Activated B cell treated with CpG ODN at 0.5 μM for 24 hours (primary cell): ENCODE measurements around the gene AQP12A. TPM values are rescaled to one million over a fixed set of nuclear protein-coding genes. Genes with fewer than 3 reads are reported as not detected.

Experiments used
- ATAC-seq: fragments of 200-7000 bp; cut with Tn5 transposase; one replicate; pipeline ENCODE4 v1.10.0; 2021; ENCODE audit warnings: low read depth, mild to moderate bottlenecking, moderate library complexity
- CTCF ChIA-PET: fragments of 350-600 bp; sonication (Branson Sonifier 250); formaldehyde crosslinking; loops from one replicate; lab custom pipeline; 2021; ENCODE audit warnings: antibody characterized with exemption; lab: Charles Lee
- POLR2A ChIA-PET: fragments of 350-600 bp; sonication (Branson Sonifier 250); formaldehyde crosslinking; loops from one replicate; lab custom pipeline; 2021; ENCODE audit warnings: antibody characterized with exemption; lab: Charles Lee
- DNase-seq: peaks from one replicate; pipeline ENCODE4 v3.0.0; 2022
- H3K27ac Mint-ChIP-seq: one replicate; pipeline ENCODE4 v1.8.0; 2020; ENCODE audit warnings: mixed read lengths
- H3K27me3 Mint-ChIP-seq: one replicate; pipeline ENCODE4 v1.8.0; 2021; ENCODE audit warnings: mixed read lengths
- H3K36me3 Mint-ChIP-seq: one replicate; pipeline ENCODE4 v1.8.0; 2021; ENCODE audit warnings: low read depth, mixed read lengths
- H3K4me1 Mint-ChIP-seq: one replicate; pipeline ENCODE4 v1.8.0; 2021; ENCODE audit warnings: mixed read lengths
- H3K4me3 Mint-ChIP-seq: one replicate; pipeline ENCODE4 v1.8.0; 2020; ENCODE audit warnings: mild to moderate bottlenecking, mixed read lengths
- H3K9me3 Mint-ChIP-seq: one replicate; pipeline ENCODE4 v1.8.0; 2020; ENCODE audit warnings: mixed read lengths
- intact Hi-C: fragments of 100-400 bp; cut with micrococcal nuclease; formaldehyde crosslinking; loops from one replicate; pipeline ENCODE4 v1.15.1; 2024
- total RNA-seq: library from RNA; stranded (reverse); gene quantifications from 2 replicates; pipeline ENCODE4 v1.2.3, GENCODE V29; 2022
- TF ChIP-seq, protein P1 (sequence below): fragments of 200-600 bp; IDR thresholded peaks from one replicate; pipeline ENCODE4 v1.8.0; 2022; ENCODE audit warnings: antibody characterized with exemption, mild to moderate bottlenecking

AQP12A gene
- total RNA-seq, 1 donor from 2014 or later: not detected

DNA sequence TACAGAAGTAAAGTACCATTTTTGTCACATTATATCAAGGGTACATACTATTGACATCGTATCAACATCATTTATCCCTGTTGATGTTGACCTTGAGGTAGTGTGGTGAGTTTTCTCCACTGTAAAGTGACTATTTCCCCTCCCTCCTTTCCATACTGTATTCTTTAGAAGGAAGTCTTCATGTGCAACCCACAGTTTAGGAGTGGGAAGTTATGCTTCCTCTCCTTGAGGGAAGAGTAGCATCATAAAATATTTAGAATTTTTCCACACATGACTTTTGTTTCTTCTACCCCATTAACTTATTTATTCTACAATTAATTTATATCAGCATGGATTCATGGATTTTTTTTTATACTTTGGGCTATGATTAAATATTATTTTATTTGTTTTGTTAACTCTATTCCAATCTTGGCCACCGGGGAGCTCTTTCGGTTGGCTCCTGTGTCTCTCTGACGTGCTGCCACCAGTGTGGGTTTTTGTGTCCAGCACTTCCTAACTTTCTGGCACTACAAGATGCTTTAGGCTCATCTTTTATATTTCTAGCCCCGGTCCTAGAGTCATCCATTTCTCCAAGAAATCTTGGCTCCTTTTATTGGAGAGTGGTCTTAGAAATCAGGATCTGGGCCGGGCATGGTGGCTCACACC is 28.0 kb upstream of the AQP12A start:
- Mint-ChIP-seq H3K36me3 (no peaks in the 10 kb centered on the region), H3K9me3 (peaks cover 8% of the 10 kb centered on the region), H3K4me3 (no peak overlapping the region), H3K4me1 (no peaks in the 10 kb centered on the region), H3K27me3 (peaks cover 36% of the 10 kb centered on the region), H3K27ac (no peak overlapping the region)
- ATAC-seq: no peak
- ChIA-PET POLR2A (no interaction called here), CTCF (no interaction called here)
- DNase-seq: no peak
- intact Hi-C loops: no loop called here
- TF ChIP-seq, protein P1, sequence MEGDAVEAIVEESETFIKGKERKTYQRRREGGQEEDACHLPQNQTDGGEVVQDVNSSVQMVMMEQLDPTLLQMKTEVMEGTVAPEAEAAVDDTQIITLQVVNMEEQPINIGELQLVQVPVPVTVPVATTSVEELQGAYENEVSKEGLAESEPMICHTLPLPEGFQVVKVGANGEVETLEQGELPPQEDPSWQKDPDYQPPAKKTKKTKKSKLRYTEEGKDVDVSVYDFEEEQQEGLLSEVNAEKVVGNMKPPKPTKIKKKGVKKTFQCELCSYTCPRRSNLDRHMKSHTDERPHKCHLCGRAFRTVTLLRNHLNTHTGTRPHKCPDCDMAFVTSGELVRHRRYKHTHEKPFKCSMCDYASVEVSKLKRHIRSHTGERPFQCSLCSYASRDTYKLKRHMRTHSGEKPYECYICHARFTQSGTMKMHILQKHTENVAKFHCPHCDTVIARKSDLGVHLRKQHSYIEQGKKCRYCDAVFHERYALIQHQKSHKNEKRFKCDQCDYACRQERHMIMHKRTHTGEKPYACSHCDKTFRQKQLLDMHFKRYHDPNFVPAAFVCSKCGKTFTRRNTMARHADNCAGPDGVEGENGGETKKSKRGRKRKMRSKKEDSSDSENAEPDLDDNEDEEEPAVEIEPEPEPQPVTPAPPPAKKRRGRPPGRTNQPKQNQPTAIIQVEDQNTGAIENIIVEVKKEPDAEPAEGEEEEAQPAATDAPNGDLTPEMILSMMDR: no peak

DNA sequence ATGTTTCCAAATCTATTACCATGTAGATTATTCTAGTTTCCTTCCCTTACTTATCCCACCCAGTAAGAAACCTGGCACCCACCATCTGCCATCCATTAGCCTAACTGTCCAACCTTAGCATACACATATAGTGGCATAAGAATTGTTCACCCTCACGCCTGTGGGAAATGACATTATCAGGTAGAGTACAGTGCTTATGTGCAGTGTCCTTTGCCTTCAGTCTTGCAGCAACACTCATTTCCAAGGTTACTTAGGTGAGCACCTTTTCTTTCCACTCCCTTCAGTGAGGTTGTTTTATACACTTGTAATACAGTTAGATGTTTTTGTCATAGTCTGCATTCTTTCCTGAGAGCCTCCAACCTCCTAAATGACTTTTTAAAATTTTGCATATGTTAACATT is 27.0 kb upstream of the AQP12A start:
- H3K4me1 Mint-ChIP-seq: no peaks in the 10 kb centered on the region
- ChIA-PET CTCF (no interaction called here), POLR2A (no interaction called here)
- no peaks in the 10 kb centered on the region for H3K36me3 Mint-ChIP-seq
- DNase-seq: no peak
- peaks cover 8% of the 10 kb centered on the region for H3K9me3 Mint-ChIP-seq
- no peak overlapping the region for H3K4me3 Mint-ChIP-seq
- H3K27ac Mint-ChIP-seq: no peak overlapping the region
- no peak for ATAC-seq
- H3K27me3 Mint-ChIP-seq: peaks cover 36% of the 10 kb centered on the region
- TF ChIP-seq, protein P1: no peak
- intact Hi-C loops: no loop called here

DNA sequence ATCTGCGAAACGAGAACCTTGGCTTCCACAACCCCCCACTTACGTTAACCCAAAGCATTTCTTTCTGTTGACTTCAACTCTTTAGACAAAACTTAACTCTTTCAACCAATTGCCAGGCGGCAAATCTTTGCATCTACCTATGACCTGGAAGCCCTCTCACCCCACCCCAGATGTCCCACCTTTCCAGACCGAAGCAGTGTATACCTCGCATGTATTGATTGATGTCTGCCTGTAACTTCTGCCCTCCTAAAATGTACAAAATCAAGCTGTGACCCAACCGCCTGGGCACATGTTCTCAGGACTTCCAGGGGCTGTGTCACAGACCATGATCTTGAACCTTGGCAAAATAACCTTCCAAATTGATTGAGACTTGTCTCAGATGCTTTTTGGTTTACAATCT is 21.3 kb upstream of the AQP12A start:
- ATAC-seq: no peak
- intact Hi-C loops: no loop called here
- CTCF ChIA-PET: no interaction called here
- no peaks in the 10 kb centered on the region for H3K4me1 Mint-ChIP-seq
- H3K36me3 Mint-ChIP-seq: no peaks in the 10 kb centered on the region
- H3K9me3 Mint-ChIP-seq: peaks cover 3% of the 10 kb centered on the region
- peaks cover 22% of the 10 kb centered on the region for H3K27me3 Mint-ChIP-seq
- H3K4me3 Mint-ChIP-seq: no peak overlapping the region
- no peak for DNase-seq
- POLR2A ChIA-PET: no interaction called here
- no peak overlapping the region for H3K27ac Mint-ChIP-seq
- TF ChIP-seq, protein P1: no peak

DNA sequence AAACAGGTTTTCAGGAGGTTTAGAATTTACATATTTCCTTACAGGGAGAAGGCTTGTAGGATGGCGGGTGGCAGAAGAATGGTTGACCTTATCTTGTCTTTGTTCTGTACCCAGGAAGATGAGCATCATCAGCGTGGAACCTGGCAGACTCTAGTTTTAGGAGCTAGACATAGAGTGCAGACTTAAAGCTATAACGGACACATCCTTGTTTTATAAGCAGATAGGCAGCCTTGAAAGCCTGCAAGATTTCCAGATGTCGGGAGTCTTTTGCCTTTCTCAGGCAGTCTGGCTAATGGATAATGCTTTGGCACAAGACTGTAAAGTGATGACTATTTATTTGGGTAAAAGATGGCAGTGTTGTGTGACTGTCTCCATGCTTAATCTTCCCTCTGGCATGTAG is 20.7 kb upstream of the AQP12A start:
- POLR2A ChIA-PET: no interaction called here
- Mint-ChIP-seq H3K36me3 (no peaks in the 10 kb centered on the region), H3K27me3 (peaks cover 20% of the 10 kb centered on the region)

DNA sequence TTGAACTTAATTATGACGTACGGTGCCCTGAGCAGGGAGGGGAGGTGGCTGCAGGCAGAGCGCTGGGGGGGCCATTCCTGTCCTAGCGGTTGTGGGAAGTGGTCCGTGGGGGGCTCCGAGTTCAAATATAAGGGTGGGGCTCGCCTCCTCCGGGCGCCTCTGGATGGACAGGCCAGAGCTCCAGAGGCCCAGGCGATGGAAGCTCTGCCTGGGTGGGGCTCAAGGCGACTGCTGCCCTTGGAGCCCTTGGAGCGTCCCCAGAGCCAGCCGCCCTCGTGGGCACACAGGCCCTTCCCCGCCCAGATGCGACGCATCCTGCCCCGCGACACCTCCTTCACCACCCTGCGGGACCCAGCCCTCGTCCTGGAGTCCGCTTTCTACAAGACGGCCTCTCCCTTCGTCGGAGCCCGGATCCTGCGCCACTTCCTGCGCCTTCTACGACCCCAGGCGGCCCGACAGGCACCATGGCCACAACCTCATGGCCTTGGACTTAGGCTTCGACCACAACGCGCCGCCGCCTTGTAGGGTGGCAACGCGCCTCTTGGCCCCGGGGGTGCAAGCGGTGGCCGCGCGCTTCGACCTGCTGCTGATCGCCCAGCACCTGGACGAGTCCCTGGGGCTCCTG is 19.5 kb upstream of the AQP12A start:
- Mint-ChIP-seq H3K36me3 (no peaks in the 10 kb centered on the region), H3K9me3 (no peaks in the 10 kb centered on the region), H3K27me3 (peaks cover 12% of the 10 kb centered on the region), H3K27ac (no peak overlapping the region), H3K4me3 (no peak overlapping the region), H3K4me1 (no peaks in the 10 kb centered on the region)
- TF ChIP-seq, protein P1: no peak
- intact Hi-C loops: no loop called here
- ATAC-seq (no peak), DNase-seq (no peak)
- ChIA-PET CTCF (no interaction called here), POLR2A (no interaction called here)

More for the DNA sequence above, 20.7 kb upstream of the AQP12A start:
- no peak for ATAC-seq
- TF ChIP-seq, protein P1: no peak
- Mint-ChIP-seq H3K4me1 (no peaks in the 10 kb centered on the region), H3K4me3 (no peak overlapping the region), H3K9me3 (peaks cover 3% of the 10 kb centered on the region), H3K27ac (no peak overlapping the region)
- CTCF ChIA-PET: no interaction called here
- DNase-seq: no peak
- intact Hi-C loops: no loop called here
